GM18505 (cell line): ENCODE results near the gene MAN1B1.

Experiments
- ATAC-seq: cut with Tn5 transposase; IDR thresholded peaks from one replicate; pipeline ENCODE4 v1.9.1; 2021; ENCODE audit not compliant: unreplicated experiment
- POLR2A ChIP-seq: IDR thresholded peaks from 4 replicates; pipeline ENCODE4 v1.6.1; 2011; ENCODE audit warnings: borderline replicate concordance; ENCODE audit not compliant: insufficient read depth, insufficient read length; ENCODE audit errors: extremely low read depth

The MAN1B1 gene

DNA sequence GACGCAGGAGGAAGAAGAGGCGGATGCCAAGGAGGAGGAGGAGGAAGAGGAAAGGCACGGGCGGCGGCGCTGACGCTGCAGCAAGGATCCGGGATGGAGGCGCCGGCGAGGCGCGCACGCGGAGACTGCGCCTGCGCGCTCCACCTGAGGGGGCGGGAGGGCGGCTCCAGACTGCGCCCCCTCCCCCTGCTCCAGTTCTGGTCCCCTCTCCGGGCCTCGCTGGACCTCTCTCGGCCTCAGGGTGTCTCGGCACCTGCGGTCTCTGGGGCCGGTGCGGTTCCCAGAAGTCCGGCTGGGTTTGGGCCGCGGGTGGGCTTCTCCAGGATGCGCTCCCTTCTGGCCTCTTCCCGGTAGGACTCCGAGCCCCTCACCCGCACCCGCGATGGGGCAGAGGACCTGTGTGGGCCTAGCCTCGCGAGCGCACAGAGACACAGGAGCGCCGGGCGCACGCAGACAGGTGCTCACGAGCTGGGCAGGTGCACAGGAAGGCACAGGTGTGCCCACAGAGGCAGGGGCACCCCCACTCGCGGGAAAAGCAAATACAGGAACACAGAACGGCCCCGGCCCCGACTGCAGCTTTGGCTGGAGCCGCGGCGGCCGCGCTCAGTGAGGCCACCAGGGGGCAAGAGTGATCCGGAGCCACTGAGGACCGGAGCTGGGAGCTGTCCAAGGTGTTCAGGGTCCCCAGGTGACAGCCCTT lies 40.5 kb upstream of the MAN1B1 start, which contains the start of gene NPDC1:
TSS of gene NPDC1 (minus strand) at position 90 of the 700 bp plus-strand sequence. CDS start 188 bp downstream, outside the sequence.
- no peak for ATAC-seq
- TF ChIP-seq POLR2A: no peak

DNA sequence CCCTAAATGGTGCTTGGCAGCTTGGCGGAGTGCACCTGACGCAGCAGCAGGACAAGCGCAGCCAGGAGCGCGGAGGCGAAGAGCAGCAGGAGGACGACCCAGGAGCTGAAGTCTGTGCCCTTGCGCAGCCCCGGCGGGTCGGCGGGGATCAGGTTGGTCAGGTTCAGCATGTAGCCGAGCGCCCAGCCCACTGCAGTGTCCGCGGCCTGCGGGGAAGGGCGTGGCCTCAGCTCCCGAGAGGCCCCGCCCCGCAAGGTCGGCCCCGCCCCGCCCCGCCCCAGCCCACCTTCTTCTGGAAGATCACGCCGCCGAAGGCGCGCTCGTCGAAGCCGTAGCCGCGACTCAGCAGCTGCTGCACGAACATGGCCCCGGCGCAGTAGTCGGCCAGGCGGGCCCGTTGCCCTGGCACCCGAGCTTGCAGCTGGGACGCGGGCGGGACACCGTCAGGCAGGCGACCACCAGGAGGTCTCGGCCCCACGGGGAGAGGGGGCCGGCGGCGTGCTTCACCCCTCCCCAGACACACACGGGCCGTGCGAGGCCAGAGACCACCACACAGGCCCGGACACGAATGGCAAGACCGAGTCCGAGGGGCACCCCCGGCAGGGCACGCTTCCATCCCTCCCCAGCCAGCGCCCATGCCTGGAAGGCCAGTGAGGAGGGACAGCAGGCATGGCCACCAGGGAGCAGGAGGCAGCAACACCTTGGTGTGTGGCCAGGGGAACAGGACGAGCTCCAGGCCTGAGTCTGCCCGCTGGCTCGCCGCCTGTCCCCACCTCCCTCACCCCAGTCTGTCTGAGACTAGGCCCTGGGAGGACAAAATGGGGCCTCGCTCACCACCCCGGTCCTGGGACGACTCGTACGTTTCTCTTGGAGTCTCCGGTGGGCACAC lies 37.9 kb upstream of the MAN1B1 start:
- no peak for TF ChIP-seq POLR2A
- ATAC-seq: no peak

DNA sequence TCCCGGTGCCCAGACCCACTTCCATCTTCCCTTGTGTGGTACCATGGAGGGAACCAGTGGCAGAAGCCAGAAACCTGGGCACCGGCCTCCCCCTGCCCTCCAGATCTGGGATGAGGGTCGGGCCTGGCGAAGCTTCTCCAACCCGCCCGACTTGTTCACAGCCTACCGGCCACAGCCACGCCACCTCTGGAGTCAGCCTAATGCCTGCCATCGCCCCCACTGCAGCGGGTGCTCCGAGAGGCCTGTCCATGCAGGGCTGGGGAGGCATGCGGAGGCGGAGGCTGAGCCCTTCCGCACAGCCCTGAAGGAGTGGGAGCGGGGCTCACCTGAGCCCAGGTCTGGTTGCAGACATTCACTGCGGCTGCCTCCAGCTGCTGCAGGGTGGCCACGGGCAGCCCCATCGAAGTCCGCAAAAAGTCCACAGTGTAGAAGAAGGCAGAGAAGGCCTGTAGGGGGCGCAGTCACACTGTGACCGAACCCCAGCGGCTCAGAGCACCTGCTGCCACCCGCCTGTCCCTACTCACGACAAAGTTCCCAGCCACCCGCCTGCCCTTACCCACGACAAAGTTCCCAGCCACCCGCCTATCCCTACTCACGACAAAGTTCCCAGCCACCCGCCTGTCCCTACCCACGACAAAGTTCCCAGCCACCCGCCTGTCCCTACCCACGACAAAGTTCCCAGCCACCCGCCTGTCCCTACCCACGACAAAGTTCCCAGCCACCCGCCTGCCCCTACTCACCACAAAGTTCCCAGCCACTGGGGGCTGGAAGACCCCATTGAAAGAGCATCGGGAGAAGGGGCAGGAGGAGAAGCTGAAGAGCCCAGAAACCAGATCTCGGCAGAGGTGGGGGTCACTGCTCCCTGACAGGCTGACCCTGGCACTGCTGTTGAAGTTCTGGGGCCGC lies 37.0 kb upstream of the MAN1B1 start:
- no peak for TF ChIP-seq POLR2A
- ATAC-seq: no peak

DNA sequence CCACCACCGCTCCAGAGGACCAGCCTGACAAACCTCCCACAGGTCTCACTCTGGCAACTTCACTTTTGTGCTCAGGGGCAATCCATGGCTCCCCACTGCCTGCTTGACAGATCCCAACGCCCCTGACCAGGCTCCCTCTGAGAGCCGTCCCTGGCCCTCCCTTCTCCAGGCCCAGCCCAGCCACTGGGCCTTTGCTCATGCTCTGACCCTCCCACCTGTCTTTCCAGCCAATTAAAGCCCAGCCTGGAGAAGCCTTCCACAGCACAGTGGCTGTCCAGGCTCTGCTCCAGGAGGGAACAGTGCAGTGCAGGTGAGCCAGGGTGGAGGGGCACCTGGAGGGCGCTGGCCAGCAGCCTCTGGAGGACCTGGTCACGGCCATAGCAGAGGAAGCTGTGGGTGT lies 36.2 kb upstream of the MAN1B1 start:
- ATAC-seq: no peak
- TF ChIP-seq POLR2A: no peak

DNA sequence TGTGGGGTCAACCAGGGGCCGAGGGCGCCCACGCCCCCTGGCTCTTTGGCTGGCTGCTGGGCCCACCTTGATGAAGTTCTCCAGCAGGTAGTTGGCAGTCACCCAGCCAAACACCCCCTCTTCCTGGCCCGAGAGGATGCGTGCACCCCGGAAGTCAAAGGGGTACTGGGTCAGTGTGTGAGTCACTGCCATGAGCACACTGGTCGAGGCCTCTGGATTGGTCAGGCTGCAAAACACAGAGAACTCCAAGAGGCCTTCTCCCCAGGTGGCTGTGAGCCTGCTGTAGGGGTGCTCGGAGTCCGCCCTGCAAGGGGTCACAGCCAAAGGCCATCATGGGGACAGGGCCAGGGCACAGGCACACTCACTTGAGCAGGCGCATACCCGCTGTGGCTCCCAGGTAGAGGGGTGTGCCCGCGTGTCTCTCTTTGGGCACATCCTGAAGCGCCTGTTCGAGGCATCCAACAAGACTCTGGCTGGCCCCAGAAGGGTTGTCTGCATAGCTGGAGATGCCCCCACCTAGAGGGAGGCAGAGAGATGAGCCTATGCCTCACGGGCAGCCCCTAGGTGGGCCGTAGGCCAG lies 35.5 kb upstream of the MAN1B1 start:
- ATAC-seq: no peak

DNA sequence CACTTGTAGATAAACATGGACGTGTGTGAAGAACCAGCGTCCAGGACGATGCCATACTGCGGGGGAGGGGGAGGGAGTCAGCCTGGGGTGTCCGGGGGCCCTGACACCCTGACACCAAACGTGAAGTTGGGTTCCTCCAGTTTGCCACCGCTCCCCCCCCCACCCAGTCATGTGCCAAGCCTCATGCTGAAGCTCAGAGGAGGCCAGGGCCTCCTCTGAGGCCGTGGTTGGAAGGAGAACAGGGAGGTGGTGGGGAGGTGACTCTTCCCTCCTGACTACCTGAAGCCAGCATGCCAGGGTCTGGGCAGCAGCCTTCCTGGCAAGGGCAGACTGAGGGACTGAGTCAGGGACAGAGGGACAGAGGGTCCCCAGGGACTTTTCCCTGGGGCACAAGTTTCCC lies 34.5 kb upstream of the MAN1B1 start:
- ATAC-seq: no peak
- TF ChIP-seq POLR2A: no peak

More for the DNA sequence above, 35.5 kb upstream of the MAN1B1 start:
- no peak for TF ChIP-seq POLR2A

DNA sequence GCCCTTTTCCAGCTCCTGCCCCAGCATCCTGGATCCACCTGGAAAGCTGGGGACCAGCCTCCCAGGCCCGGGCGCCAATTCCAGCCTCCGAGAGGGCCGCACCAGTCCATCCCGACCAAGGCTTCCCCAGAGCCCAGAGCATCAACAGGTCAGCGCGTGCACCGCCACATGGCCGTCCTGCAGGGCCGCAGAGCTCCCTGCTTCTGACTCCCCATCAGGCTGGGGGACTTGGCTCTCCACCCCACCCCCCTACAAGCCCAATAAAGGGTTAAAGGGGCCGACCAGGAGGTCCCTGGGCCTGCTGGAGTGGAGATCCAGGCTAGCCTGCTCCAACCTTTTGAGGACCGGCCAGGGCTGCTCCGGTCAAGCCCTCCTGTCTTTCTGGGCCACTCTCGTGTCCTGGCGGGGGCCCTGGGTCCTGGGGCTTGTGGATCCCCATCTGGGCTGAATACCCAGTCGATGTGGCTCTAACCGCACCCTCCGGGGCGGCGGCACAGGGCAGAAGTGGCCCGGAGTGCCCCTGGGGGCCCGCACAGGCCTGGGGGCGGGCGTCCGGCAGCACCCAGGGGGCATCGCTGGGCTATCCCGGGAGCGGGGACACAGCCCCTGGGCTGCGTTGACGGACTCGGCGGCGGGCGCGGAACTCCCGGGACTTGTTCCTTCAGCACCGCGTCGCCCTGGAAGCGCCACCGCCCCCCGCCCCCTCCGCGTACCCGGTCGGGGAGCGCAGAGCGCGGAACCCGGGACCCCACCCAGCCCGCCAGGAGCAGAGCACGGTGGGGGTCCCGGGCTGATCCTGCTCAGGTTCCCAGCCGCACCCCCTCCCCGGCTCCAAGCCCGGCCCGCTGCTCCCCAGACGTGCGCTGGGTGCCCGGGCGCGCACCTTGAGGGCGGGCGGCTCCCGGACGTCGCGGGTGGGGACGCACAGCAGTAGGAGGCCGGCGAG lies 33.5 kb upstream of the MAN1B1 start:
- no peak for TF ChIP-seq POLR2A
- ATAC-seq: no peak

DNA sequence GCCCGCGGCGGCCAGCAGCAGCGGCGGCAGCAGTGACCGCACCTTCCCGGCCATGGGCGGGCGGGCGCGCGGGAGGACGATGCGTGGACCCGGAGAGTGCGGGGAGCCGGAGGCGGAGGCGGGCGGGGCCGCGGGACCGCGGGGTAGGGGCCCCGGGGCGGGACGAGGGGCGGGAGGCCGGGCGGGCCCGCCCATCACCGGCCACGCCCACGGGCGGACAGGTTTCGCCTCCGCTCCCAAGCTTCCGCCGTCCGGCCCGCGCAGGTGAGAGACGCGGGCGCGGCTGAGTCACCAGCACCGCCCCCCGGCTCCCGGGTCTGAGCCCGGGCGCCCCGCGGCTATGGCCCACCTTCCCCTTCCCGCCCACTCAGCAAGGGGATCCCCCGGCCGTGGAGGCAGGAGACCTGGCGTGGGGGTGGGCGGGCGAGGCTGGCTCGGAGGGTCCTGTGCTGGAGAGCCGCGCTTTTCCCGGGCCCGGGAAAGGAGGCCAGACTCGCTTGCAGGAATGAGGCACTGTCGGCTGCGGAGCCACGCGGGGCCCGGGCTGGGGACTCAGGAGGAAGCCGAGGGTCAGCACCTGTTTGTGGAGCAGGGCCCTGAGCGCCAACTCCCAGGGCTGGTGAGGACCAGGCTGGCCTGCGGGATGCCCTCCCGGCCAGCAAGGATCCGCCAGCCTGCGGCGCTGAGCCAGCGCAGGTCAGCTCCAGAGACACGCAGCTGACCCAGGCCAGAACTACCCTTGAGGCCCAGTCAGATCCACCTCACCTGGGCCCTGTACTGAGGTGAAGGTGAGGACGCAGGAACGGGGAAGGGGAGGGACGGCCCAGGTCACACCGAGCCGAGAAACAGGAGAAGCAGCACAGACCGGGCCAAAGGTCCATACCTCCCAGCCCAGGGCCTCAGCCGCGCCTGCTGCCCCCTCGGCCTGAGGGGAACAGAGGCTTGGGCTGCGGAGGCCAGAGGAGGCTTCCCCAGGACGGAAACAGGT lies 32.5 kb upstream of the MAN1B1 start, which contains the start of gene ENTPD2:
TSS of gene ENTPD2 (minus strand) at position 118 of the 988 bp plus-strand sequence. CDS start at position 54, 64 bp downstream.
- no peak for ATAC-seq
- TF ChIP-seq POLR2A: no peak

DNA sequence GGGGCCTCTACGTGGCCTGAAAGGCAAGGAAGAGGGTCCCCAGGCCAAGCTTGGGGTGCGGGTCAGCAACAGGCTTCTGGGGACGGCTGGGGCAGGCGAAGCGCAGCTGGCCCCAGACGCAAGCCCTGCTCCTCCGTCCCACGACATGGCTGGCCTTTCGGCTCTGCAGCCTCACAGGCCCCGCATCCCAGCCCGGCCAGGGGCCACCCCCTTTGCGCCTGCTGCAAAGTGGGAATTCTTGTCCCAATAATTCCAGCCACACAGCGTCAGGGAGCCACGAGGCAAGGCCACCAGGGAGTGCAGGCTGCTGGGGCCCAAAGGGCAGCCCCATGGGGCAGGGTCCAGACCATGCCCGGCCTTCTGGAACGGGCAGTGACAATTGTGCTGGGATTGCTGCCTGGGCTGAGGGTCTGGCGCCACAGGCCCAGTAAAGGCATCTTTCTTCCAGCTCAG lies 31.8 kb upstream of the MAN1B1 start:
- ATAC-seq: no peak
- TF ChIP-seq POLR2A: no peak

DNA sequence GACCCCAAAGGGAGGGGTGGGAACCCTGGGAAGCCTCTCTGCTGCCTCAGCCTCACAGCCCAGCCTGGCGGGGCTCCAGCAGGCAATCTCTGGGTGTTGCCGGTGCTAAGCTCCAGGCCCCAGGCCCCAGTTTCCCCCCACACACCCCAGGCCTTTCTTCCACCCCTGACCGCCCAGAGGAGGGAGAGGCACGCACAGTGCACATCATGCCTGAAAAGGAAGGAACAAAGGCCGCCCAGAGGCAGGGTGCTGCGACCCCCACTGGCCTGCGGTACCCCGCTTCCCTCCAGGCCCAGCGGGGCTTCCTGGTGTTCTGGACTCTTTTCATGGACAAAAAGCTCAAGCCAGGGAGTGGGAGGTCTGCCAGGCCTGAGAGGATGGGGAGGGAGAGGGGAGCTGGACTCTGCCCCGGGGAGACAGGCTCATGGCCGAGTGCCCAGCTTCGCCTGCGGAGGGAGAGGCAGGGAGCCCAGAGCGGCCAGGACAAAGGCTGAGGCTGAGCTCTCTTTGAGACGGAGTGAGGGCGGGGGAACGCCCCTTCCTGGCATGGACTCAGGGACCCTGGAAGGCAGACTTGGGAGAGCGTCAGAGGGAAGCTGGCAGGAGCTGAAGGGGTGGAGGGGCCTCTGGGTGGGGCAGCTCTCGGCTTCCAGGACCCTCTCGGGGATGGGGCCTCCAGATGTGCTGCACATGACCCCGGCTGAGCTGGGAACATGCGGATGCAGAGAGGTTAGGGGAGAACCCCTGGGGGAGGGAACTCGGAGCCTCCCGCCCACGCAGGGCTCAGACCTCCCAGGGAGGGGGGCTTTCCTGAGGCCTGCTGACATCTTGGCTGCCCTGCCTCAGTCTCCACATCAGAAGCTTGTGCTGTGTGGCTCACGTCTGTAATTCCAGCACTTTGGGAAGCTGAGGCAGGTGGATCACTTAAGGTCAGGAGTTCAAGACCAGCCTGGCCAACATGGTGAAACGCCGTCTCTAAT lies 31.1 kb upstream of the MAN1B1 start:
- no peak for TF ChIP-seq POLR2A
- ATAC-seq: no peak
